ENCODE results near the gene DGKG.

The DGKG gene

DNA sequence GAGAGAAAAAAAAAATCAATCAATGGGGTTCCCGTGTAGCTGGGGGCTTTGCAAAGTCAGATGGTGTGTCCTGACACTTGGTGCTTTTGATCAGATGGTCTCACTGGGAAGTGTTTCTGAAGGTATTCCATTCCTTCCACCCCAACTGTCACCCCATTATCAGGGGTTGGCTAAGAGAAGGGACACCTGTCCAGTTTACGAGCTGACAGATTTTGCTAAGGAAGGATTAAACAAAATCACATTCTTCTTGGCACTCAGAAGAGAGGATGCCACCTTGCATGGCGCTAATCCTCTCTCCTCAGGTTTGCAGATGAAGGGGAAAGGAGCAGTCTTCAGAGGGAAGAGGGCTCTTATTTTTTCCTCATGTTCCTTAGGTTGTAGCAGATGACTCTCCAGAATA, 149.4 kb downstream of the DGKG start:
- Histone ChIP-seq H3F3A (ENCODE audit: control insufficient read depth, insufficient read depth) (no peaks in the 10 kb centered on the region), H3K4me3 (ENCODE audit: low read length) (no peak overlapping the region), H3K79me2 (ENCODE audit: control insufficient read depth, low read length) (no peaks in the 10 kb centered on the region), H3K9me2 (replicated peaks; ENCODE audit: control insufficient read depth, low read length) (no peaks in the 10 kb centered on the region), H3K36me3 (ENCODE audit: control insufficient read depth, low read length) (no peaks in the 10 kb centered on the region), H3K27me3 (ENCODE audit: control insufficient read depth, low read length) (peaks cover 9% of the 10 kb centered on the region; the same call in 1 of the 2 replicates), H3K9me3 (ENCODE audit: control insufficient read depth, insufficient read depth, low read length) (no peaks in the 10 kb centered on the region), H3K27ac (ENCODE audit: low read depth, low read length) (no peak overlapping the region), H3K4me1 (ENCODE audit: control insufficient read depth, low read length) (peaks cover 4% of the 10 kb centered on the region), H3K4me2 (ENCODE audit: low read length) (no peak overlapping the region), H4K20me1 (ENCODE audit: control insufficient read depth, insufficient read depth, low read depth, low read length) (no peaks in the 10 kb centered on the region)
- TF ChIP-seq, protein P1, sequence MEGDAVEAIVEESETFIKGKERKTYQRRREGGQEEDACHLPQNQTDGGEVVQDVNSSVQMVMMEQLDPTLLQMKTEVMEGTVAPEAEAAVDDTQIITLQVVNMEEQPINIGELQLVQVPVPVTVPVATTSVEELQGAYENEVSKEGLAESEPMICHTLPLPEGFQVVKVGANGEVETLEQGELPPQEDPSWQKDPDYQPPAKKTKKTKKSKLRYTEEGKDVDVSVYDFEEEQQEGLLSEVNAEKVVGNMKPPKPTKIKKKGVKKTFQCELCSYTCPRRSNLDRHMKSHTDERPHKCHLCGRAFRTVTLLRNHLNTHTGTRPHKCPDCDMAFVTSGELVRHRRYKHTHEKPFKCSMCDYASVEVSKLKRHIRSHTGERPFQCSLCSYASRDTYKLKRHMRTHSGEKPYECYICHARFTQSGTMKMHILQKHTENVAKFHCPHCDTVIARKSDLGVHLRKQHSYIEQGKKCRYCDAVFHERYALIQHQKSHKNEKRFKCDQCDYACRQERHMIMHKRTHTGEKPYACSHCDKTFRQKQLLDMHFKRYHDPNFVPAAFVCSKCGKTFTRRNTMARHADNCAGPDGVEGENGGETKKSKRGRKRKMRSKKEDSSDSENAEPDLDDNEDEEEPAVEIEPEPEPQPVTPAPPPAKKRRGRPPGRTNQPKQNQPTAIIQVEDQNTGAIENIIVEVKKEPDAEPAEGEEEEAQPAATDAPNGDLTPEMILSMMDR (IDR thresholded peaks at IDR 0.05; ENCODE audit: low read depth, low read length, poor library complexity, severe bottlenecking): no peak
- no peak for TF ChIP-seq EZH2phosphoT487 (IDR thresholded peaks at IDR 0.05; ENCODE audit: borderline replicate concordance, low read length)

DNA sequence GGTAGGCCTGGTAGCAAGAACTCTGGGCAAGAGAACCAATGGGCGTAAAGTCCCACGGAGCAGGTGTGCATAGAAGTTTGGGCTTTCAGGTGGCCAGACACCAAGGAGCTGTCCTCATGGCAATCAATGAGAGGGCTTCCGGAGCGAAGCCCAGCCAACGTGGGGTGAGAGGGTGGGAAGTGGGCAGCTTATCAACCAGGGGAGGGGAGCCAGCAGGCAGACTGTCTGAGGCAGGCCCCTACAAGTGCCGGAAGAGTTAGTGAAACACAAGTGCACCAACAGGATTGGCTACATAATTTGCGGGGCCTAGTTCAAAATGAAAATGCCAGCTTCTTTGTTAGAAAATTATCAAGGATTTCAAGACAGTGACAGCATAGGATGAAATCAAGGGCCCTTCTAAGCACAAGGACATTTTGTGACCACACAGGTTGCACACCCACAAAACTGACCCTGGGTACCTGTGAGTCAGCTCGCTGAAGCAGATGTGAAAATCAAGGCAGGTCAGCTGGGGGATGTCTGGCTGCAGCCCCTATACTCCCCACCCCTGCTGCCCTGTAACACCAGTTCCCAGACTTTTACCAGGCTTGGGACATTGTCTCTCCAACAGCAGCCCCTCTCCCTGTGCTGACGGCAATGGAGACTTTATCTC, 151.1 kb downstream of the DGKG start:
- TF ChIP-seq, protein P1 (IDR thresholded peaks at IDR 0.05; ENCODE audit: low read depth, low read length, poor library complexity, severe bottlenecking): no peak
- no peak for TF ChIP-seq EZH2phosphoT487 (IDR thresholded peaks at IDR 0.05; ENCODE audit: borderline replicate concordance, low read length)
- peaks cover 4% of the 10 kb centered on the region for H3K4me1 ChIP-seq (ENCODE audit: control insufficient read depth, low read length)

DNA sequence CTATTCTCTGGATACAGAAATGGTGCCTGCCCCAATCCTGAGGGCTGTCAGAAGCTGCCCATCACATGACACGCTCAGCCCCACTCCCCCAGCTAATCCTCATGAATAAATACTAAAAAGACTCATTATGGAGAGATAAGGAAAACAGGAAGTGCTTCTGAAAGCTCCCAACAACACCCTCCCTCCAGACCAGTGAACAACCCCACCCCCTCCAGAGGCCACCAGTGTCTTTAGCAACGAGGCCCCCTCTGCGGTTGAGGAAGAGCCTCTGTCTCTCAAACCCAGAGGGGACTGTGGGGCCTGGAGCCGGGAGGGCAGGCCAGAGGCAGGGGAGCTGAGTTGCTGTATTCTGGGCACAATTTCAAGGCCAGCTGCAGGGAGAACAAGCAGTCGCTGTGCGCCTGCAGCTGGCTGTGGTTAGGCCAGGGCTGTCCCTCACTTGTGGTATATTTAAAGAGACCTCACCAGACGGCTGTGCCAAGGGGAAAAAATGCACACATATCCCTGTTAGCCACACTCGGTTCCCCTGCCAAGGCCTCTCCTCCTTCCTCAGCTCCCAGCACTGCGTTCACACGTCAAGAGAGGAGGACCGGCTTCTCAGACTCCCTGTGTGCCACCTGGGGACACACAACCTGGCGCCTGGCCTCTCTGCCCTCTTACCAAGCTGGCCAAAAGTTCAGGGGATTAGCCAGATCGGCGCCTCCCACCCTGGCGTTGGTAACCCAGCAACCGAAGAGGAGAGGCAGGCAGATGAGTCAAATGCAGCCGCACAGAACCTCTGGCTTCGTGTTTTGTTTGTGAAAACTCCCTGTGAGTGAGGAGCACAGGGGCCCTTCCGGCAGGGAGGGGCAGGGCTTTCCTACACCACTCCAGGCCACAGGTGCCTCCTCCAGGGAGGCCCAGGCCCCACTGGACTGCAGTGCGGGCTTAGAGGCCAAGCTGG, 152.0 kb downstream of the DGKG start:
- H3K27ac ChIP-seq (ENCODE audit: low read depth, low read length): no peak overlapping the region
- no peaks in the 10 kb centered on the region for H3F3A ChIP-seq (ENCODE audit: control insufficient read depth, insufficient read depth)
- no peaks in the 10 kb centered on the region for H3K9me3 ChIP-seq (ENCODE audit: control insufficient read depth, insufficient read depth, low read length)
- H3K4me2 ChIP-seq (ENCODE audit: low read length): no peak overlapping the region
- TF ChIP-seq, protein P1 (IDR thresholded peaks at IDR 0.05; ENCODE audit: low read depth, low read length, poor library complexity, severe bottlenecking): no peak
- TF ChIP-seq EZH2phosphoT487 (IDR thresholded peaks at IDR 0.05; ENCODE audit: borderline replicate concordance, low read length): no peak
- H3K27me3 ChIP-seq (ENCODE audit: control insufficient read depth, low read length): 0 out of 2 replicates have a peak, but pooled peaks cover 4% of the 10 kb centered on the region
- H3K36me3 ChIP-seq (ENCODE audit: control insufficient read depth, low read length): no peaks in the 10 kb centered on the region
- H3K4me1 ChIP-seq (ENCODE audit: control insufficient read depth, low read length): peaks cover 4% of the 10 kb centered on the region
- no peaks in the 10 kb centered on the region for H3K9me2 ChIP-seq (replicated peaks; ENCODE audit: control insufficient read depth, low read length)
- H3K4me3 ChIP-seq (ENCODE audit: low read length): no peak overlapping the region
- no peaks in the 10 kb centered on the region for H4K20me1 ChIP-seq (ENCODE audit: control insufficient read depth, insufficient read depth, low read depth, low read length)
- no peaks in the 10 kb centered on the region for H3K79me2 ChIP-seq (ENCODE audit: control insufficient read depth, low read length)

More for the DNA sequence above, 151.1 kb downstream of the DGKG start:
- Histone ChIP-seq H3K27ac (ENCODE audit: low read depth, low read length) (no peak overlapping the region), H3K4me3 (ENCODE audit: low read length) (no peak overlapping the region), H4K20me1 (ENCODE audit: control insufficient read depth, insufficient read depth, low read depth, low read length) (no peaks in the 10 kb centered on the region), H3K9me3 (ENCODE audit: control insufficient read depth, insufficient read depth, low read length) (no peaks in the 10 kb centered on the region), H3K27me3 (ENCODE audit: control insufficient read depth, low read length) (0 out of 2 replicates have a peak, but pooled peaks cover 4% of the 10 kb centered on the region), H3K4me2 (ENCODE audit: low read length) (no peak overlapping the region), H3K9me2 (replicated peaks; ENCODE audit: control insufficient read depth, low read length) (no peaks in the 10 kb centered on the region), H3K79me2 (ENCODE audit: control insufficient read depth, low read length) (no peaks in the 10 kb centered on the region), H3F3A (ENCODE audit: control insufficient read depth, insufficient read depth) (no peaks in the 10 kb centered on the region), H3K36me3 (ENCODE audit: control insufficient read depth, low read length) (no peaks in the 10 kb centered on the region)
